Epithelial cell of proximal tubule (primary cell): ENCODE data around the gene ECE1. TPM values are rescaled to one million over a fixed set of nuclear protein-coding genes. Genes with fewer than 3 reads are reported as not detected.
A peak's percentile ranks its signal among the peaks of the same experiment; 100 is the strongest.

Experiments used
- DNase-seq: peaks from one replicate; pipeline ENCODE4 v3.0.0-alpha.2; 2011; ENCODE audit warnings: low read depth
- H3K4me3 ChIP-seq: 2 replicates; pipeline ENCODE4 v1.5.1; 2011; ENCODE audit warnings: low read depth, mild to moderate bottlenecking, low read length
- CTCF ChIP-seq: conservative IDR thresholded peaks from 2 replicates; pipeline ENCODE4 v1.5.1; 2012; ENCODE audit warnings: low read depth, mild to moderate bottlenecking, low read length
- total RNA-seq: library from RNA; depleted of rRNA; stranded (reverse); fragments of >200 nt; gene quantifications from 2 replicates; pipeline ENCODE4 v1.2.3, GENCODE V29; 2015

Gene ECE1
- total RNA-seq, 1 donor from 2014 or later, result 115 TPM

- H3K4me3 ChIP-seq, result no peak overlapping the region
- DNase-seq, result no peak
- no peak for TF ChIP-seq CTCF
These were observed 45.5 kb upstream of the ECE1 start for GRCh38 chr1:21335750-21336224.

GRCh38 chr1:21335088-21335691 is 44.9 kb upstream of the ECE1 start:
- peak overlapping the region; percentile 46 for H3K4me3 ChIP-seq
- no peak for DNase-seq

GRCh38 chr1:21334214-21335087 is 44.2 kb upstream of the ECE1 start:
- DNase-seq, result no peak
- TF ChIP-seq CTCF, result peak; percentile 88
- peak overlapping the region; percentile 46 for H3K4me3 ChIP-seq

More at GRCh38 chr1:21335088-21335691, 44.9 kb upstream of the ECE1 start:
- TF ChIP-seq CTCF, result no peak

GRCh38 chr1:21333824-21334213 is 43.6 kb upstream of the ECE1 start:
- no peak for DNase-seq
- peak overlapping the region; percentile 46 for H3K4me3 ChIP-seq
- no peak for TF ChIP-seq CTCF

- H3K4me3 ChIP-seq, result no peak overlapping the region
- no peak for TF ChIP-seq CTCF
- DNase-seq, result no peak
These were observed 42.5 kb upstream of the ECE1 start for GRCh38 chr1:21332554-21333311.

- DNase-seq, result no peak
- TF ChIP-seq CTCF, result no peak
- no peak overlapping the region for H3K4me3 ChIP-seq
These were observed 41.7 kb upstream of the ECE1 start for GRCh38 chr1:21331752-21332478.
